Stimulated activated CD4-positive, alpha-beta T cell treated with anti-CD3 and anti-CD28 coated beads, Interleukin-12 subunit alpha, Interleukin-12 subunit beta, amount 100 ng/mL, for 24 hours (primary cell): ENCODE data around the gene PAPPA.

Experiments
- DNase-seq, 2 experiments: peaks; one replicate each; pipeline ENCODE4 v3.0.0-alpha.2; 2020; ENCODE audit warnings: low read depth in 2 of 2

The PAPPA gene

GRCh38 chr9:116316246-116316645 is 162.7 kb downstream of the PAPPA start:
- no peak for DNase-seq

- no peak for DNase-seq
Measured at GRCh38 chr9:116317503-116317902, 163.9 kb downstream of the PAPPA start.

DNA sequence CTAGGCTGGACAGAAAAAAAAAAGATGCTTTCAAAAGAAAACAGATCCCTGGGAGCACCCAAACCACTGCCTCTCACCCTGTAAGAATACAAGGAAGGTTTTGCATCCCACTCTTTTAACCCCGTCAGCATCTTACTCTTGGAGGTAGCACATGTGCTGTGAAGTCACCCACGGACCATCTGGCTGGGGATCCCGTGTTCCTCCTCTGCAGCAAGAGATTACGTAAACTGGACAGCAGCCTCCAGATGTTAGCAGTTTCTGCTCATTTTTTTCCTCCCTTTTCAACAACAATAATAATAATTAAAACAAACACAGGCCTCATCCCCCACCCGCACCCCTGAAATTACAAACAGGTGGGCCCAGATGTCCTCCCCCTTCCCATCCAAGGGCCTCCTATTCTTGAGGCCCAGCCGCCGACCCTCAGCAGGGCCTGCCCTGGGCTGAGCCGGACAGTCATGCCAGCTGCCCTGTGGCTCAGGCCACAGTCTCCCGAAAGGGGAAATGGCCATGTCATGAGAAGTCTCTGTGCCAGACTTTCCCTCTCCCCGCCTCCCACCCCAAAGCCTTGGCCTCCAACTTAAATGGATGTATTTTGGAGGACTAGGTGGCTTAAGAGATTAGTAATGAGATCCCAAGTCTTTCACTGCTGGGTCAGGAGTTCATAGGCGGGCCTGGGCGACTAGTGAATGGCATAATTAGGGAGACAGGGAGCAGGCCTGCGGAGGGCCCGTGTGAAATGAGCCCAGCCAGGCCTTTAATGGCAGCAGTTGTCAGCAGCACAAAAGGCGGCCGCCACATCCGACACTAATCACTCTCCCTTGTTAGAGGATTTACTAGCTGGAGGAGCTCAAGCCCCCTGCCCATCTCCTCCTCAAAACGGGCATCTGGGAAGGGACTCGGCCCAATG is 165.1 kb downstream of the PAPPA start:
- DNase-seq = no peak

- DNase-seq = no peak
Measured at GRCh38 chr9:116319480-116319879, 165.9 kb downstream of the PAPPA start.

DNA sequence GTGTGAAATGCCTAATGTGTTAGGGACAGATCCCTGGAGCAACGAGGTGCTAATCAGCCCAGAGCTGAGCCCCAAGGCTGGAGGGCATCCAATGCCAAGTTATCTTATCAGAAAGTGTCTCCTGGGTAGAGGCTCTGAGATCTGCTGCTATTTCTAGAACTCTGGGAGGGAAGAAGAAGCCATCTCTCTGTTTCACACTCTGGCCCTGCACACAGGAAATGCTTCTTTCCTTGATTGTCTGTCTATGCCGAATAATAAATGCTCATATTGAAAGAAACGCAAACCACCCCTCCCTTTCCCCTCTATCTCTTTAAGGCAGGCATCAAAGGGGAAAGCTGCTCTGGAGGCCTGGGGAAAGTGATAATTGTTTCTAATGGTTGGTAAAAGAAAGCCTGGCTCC is 166.7 kb downstream of the PAPPA start:
- DNase-seq = no peak

DNA sequence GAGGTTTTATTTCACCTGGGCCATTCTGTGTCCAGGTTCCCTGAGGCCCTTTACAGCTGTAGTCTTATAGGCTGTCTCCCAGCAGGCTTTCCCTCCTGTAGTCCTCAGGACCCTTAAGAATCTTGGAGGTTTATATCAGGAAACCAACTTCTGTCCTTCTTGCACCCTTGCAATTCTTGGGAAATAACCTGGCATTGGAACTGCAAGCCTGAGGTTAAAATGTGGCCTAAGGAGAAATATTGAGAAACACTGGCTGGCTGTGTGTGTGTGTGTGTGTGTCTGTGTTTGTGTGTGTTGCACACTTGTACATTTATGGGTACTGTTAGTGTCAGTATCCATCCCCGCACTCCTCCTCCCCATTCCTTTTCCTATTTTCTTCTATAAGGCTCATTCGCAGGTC is 168.9 kb downstream of the PAPPA start:
- DNase-seq = no peak

DNA sequence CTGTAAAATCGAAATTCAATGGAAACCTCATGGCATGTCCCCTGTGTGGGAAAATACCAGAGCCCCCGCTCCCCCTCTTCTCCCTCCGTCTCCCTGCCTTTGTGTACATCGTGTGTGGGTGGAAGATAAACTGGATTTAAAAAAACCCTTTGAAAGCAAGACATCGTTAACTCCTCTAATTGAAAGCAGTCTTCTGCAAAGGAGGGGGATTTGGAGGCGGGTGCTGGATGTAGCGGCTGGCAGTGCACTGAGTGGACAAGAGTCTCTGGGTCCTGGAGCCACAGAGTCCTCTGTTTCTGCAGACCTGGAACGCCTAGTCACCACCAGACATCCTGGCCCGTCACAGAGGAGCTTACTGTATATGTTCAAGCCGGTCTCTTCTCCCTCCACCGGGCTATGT is 169.4 kb downstream of the PAPPA start:
- DNase-seq = no peak

DNA sequence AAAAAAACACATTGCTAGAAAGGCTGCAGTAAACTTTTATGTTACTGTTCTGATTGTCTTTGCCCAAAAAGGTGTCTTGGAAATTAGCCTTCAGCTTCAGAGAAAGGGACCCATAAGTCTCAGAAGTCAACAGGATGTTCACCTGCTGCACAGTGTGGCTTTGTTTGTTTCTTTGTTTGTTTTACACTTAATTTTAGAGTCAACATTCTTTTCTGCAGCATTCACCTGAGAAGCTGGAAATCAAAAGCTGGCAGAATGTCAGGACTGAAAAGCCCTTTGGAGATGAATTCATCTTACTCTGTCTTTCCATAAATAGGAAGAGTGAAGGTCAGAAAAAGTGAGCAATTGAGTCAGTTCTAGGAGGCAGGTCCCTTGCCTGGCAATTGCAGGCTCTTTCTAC is 170.0 kb downstream of the PAPPA start:
- DNase-seq = no peak

GRCh38 chr9:116325924-116326323 is 172.3 kb downstream of the PAPPA start:
- no peak for DNase-seq

DNA sequence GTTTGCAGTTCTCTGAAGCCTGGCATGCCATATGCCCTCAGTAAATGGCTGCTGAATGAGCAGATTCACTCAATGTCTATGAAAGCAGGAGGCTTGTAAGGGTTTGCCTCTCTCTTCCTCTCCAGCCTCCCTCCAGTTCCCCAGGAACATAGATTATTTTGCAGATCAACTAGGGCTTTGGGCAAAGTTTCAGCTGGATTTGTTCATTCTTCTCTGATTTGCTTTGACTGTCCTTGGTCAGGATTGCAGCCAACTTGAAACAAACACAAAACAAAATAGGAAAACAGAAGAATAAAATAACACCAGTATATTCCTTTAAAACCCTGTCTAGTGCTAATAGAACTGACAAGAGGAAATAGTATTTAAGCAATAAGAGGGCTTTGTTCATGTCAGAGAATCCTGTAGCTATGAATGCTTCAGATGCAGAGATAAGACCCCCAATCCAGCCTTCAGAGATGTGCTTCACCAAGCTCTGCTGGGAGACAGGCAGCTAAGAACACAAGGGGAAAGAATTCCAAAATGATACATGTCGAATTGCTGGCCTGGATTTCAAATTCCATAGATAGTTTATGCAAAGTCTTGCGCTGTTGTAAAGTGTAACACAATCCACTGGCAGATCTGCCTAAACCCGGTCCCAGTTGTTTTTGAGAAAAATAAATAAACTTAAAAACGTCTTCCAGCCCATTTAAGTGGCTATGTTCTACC is 174.3 kb downstream of the PAPPA start:
- no peak for DNase-seq

DNA sequence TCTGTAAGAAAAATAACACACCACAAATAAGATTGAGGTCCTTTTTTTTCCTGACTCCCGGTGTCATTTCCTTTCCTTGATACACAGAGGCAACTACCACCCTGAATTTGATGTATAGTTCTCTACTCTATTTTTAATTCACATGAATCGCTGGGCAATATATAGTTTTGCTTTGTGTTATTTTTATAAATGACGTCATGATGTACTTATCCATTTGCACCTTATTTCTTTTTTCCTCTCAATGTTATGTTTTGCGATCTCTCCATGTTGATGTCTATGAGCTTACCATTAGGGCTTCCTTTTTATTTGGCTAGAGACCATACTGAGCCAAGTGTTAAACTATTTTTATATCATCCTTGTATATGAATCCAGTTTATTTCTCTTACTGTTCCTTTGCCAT is 175.9 kb downstream of the PAPPA start:
- no peak for DNase-seq

GRCh38 chr9:116331241-116331640 is 177.7 kb downstream of the PAPPA start:
- no peak for DNase-seq

GRCh38 chr9:116332090-116332489 is 178.5 kb downstream of the PAPPA start:
- DNase-seq = no peak

DNA sequence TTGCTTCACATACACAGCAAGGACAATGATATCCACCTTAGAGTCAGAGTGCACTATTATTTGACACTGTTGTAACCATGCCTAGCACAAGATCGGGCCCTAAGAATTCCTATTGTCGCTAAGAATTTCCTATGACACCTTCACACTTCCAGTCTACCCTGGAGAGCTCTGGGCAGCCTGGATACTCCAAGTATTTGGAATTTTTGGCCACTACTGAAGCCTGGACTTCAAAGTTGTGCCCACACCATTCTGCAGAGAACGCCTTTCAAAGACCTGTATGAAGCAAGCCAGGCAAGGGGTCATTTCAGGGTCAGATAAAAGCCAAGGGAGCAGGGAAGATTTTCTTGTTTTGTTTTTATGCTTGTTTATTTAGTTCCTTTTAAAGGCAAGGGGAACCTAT is 179.7 kb downstream of the PAPPA start:
- DNase-seq = no peak

GRCh38 chr9:116334546-116335150 is 181.1 kb downstream of the PAPPA start:
- DNase-seq = no peak

- DNase-seq = no peak
Measured at GRCh38 chr9:116335392-116335791, 181.8 kb downstream of the PAPPA start.

DNA sequence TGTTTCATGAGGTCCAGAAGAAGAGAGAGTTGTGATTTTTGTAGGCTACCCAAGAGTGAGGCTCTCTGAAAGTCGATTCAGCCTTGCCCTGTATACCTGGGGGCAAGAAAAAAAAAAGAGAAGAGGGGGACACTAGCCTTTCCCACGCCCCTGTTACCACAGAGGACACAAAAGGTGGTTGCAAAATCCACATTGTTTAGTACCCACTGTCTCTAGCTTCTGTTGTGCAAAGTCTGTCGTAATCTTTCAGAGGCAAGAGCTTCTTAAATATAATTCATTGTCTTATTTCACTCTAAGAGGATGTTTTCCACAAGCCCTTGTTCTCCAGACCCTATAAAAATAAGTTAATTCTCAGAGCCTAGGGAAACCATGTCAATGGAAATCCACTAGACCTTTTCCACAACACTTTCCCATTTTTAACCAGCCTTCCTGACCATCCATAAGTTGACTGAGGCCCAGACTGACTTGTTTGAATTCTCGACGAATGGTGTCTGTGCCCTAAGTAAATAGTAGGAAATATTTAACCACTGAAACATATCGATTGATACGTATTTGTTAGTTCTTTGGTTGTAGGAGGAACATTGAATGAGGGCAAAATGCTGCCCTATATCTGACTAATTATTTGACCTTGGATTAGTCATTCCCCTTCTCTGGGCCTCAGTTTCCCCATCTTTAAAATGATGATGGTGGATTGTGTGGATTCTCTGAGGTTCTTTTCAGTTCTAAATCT is 182.7 kb downstream of the PAPPA start:
- DNase-seq = no peak

DNA sequence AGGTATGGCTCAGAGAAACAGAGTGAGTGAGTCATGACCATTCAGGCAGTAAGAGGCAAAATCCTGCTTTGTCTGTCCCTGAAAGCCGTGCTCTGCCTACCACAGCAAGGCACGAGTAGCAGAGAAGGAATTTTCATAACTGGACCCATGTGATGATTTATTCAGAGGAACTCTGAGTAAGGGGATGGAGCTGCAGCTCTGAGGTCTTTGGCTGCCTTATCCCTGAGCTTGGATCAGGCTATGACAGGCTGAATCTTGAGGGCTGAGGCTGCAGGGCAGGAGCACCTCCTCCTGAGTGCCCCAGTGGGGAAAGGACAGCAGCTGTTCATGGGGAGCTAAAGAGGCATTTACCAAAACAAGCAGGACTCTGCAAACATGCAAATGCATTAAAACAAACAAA is 183.4 kb downstream of the PAPPA start:
- no peak for DNase-seq

GRCh38 chr9:116340270-116340669 is 186.7 kb downstream of the PAPPA start:
- no peak for DNase-seq

GRCh38 chr9:116342061-116342460 is 188.5 kb downstream of the PAPPA start:
- no peak for DNase-seq

DNA sequence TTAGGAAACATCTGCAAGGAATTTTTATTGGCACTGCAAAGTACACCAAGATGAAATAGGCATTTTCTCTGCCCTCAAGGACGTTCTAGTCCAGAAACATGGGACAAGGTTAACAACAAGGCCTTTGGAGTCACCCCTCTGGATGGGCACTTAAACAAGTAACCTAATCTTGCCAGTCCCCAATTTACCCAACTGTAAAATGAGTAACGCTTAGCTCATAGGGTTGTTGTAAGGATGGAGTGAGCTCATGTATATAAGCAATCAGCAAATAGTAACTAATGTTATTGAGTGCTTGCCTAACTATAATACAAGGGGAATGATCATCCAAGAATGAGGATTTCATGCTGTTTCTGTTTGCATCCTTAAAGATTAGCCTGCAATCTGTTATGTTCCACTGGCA is 189.3 kb downstream of the PAPPA start:
- DNase-seq = no peak

DNA sequence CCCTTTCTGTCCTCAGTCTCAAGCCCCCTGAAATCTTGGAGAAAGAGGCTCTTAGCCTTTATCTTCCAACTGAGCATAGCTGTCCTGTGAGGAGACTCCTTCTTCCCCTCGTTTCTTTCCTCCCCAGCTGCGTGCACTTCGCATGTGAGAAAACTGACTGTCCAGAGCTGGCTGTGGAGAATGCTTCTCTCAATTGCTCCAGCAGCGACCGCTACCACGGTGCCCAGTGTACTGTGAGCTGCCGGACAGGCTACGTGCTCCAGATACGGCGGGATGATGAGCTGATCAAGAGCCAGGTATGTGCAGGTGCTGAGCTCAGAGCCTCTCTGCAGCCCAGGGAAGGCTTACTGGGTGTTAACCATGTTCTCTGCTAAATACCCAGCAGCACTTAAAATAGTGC is 190.8 kb downstream of the PAPPA start:
- DNase-seq = no peak
